K562 (cell line): ENCODE measurements around the gene ITGB6. TPM values are rescaled to one million over a fixed set of nuclear protein-coding genes. Genes with fewer than 3 reads are reported as not detected.

ENCODE experiments used
- CHD7 ChIP-seq: fragments of 200-600 bp; sonication (generic); IDR thresholded peaks from one replicate; pipeline ENCODE4 v1.6.1; 2012; ENCODE audit warnings: mild to moderate bottlenecking, low read depth, low read length, inconsistent platforms
- E4F1 ChIP-seq: fragments of 250-450 bp; sonication (Bioruptor Pico); IDR thresholded peaks from 2 replicates; pipeline ENCODE4 v1.5.0; 2021; ENCODE audit warnings: mild to moderate bottlenecking, borderline replicate concordance
- ELF2 ChIP-seq: fragments of 250-450 bp; sonication (Bioruptor Pico); IDR thresholded peaks from 2 replicates; pipeline ENCODE4 v1.5.0; 2021; ENCODE audit warnings: mild to moderate bottlenecking
- LEF1 ChIP-seq: fragments of 450-650 bp; IDR thresholded peaks from 2 replicates; pipeline ENCODE4 v1.6.1; 2016; ENCODE audit warnings: mild to moderate bottlenecking
- SRSF3 ChIP-seq: fragments of 200-400 bp; formaldehyde crosslinking; IDR thresholded peaks from 2 replicates; pipeline ENCODE4 v1.6.1; 2016; ENCODE audit warnings: mild to moderate bottlenecking, low read length, moderate library complexity; ENCODE audit not compliant: insufficient read depth
- ZKSCAN1 ChIP-seq: fragments of 150-350 bp; IDR thresholded peaks from 2 replicates; pipeline ENCODE4 v1.6.1; 2016; ENCODE audit warnings: low read depth, low read length
- ZNF197 ChIP-seq: fragments of 200-800 bp; sonication (Bioruptor generic); IDR thresholded peaks from 2 replicates; pipeline ENCODE4 v1.6.1; 2016; ENCODE audit warnings: low read depth, missing genetic modification characterization, missing compliant biosample characterization
- ZNF589 ChIP-seq: fragments of 200-800 bp; sonication (Bioruptor generic); IDR thresholded peaks from 2 replicates; pipeline ENCODE4 v1.6.1; 2016; ENCODE audit warnings: low read depth, missing genetic modification characterization, missing compliant biosample characterization
- polyA plus RNA-seq, 8 experiments: library from polyadenylated mRNA; depleted of rRNA in 4 of 8; stranded (reverse) in 5 of 8; unstranded in 3 of 8; fragments of >200 nt; fragmentation: Nextera tagmentation in 2 of 8; fragmentation: Illumina TruSeq in 1 of 8; extraction: Ambion mirVana in 2 of 8; extraction: Trizol in 1 of 8; gene quantifications; 2 replicates each; pipeline versions ENCODE4 v1.2.1 to v1.2.3, GENCODE V29; 2011 to 2014; ENCODE audit warnings: inconsistent platforms in 1 of 8, missing spikeins in 1 of 8
- total RNA-seq, 7 experiments: library from RNA; depleted of rRNA in 6 of 7; stranded (reverse); fragments of >200 nt in 6 of 7; fragmentation: Illumina TruSeq in 2 of 7; extraction: Trizol in 2 of 7; gene quantifications; 2 replicates each; pipeline versions ENCODE4 v1.2.1 to v1.2.3, GENCODE V29; 2011 to 2021; ENCODE audit warnings: low replicate concordance in 1 of 7

The ITGB6 gene
- total and polyA plus RNA-seq, 9 of the 15 experiments (the other 6 are each of a cell fraction or from before 2014, with no cell fraction given), result 0.18 TPM; not detected in 8

- TF ChIP-seq CHD7 (no peak), ELF2 (CRISPR knock-in tag) (no peak), ZKSCAN1 (no peak), SRSF3 (no peak), LEF1 (no peak), ZNF197 (CRISPR knock-in tag) (no peak), ZNF589 (no peak), E4F1 (CRISPR knock-in tag) (no peak)
Observed at GRCh38 chr2:160126315-160126714, 73.8 kb downstream of the ITGB6 start (continued).
